Upper lobe of left lung (tissue), 6 donors: ENCODE results near the gene DYNC2H1. TPM values are rescaled to one million over a fixed set of nuclear protein-coding genes. Genes with fewer than 3 reads are reported as not detected.

ENCODE experiments used
- ATAC-seq, 2 donors: fragments of 200-7000 bp; cut with Tn5 transposase; one replicate each; pipeline ENCODE4 v1.9.1; 2022; ENCODE audit warnings: mild to moderate bottlenecking in 2 of 2, moderate library complexity in 2 of 2; ENCODE audit not compliant: low FRiP score in 2 of 2
- DNase-seq, 2 donors: peaks; one replicate each; pipeline ENCODE4 v3.0.0-alpha.2; 2019 to 2020
- H3K27ac ChIP-seq, 4 donors: fragments of 200-600 bp; sonication (generic); one replicate each; pipeline ENCODE4 v1.5.1; 2016 to 2019
- H3K27me3 ChIP-seq, 4 donors: fragments of 200-600 bp; sonication (generic); one replicate each; pipeline ENCODE4 v1.5.1; 2017 to 2019
- H3K36me3 ChIP-seq, 4 donors: fragments of 200-600 bp; sonication (generic); one replicate each; pipeline ENCODE4 v1.5.1; 2016 to 2019
- H3K4me1 ChIP-seq, 4 donors: fragments of 200-600 bp; sonication (generic); one replicate each; pipeline ENCODE4 v1.5.1; 2018 to 2019
- H3K4me3 ChIP-seq, 4 donors: fragments of 200-600 bp; sonication (generic); one replicate each; pipeline ENCODE4 v1.5.1; 2017 to 2019; ENCODE audit warnings: mild to moderate bottlenecking in 2 of 4, moderate library complexity in 1 of 4
- H3K9me3 ChIP-seq, 4 donors: fragments of 200-600 bp; sonication (generic); one replicate each; pipeline ENCODE4 v1.5.1; 2018 to 2019
- EP300 ChIP-seq, 4 donors: sonication (generic); formaldehyde crosslinking; IDR thresholded peaks; one replicate each; pipeline ENCODE4 v1.5.1; 2017; ENCODE audit warnings: antibody characterized with exemption in 4 of 4, control low read depth in 2 of 4
- POLR2A ChIP-seq, 4 donors: fragments of 450-650 bp; IDR thresholded peaks; one replicate each; pipeline ENCODE4 v1.5.1; 2016 to 2017; ENCODE audit warnings: antibody characterized with exemption in 4 of 4, mild to moderate bottlenecking in 2 of 4
- POLR2AphosphoS5 ChIP-seq, 2 donors: sonication (generic); formaldehyde crosslinking; IDR thresholded peaks; one replicate each; pipeline ENCODE4 v1.5.1; 2017; ENCODE audit warnings: antibody characterized with exemption in 2 of 2
- WGBS, 2 donors: methylation state at CpG; one replicate each; pipeline ENCODE4 v1.1.5; 2017 to 2018; 5-methylcytosine and 5-hydroxymethylcytosine counted together
- total RNA-seq, 6 donors: library from RNA; depleted of rRNA in 4 of 6; stranded (reverse); fragments of >200 nt in 4 of 6; gene quantifications; one replicate each; pipeline versions ENCODE4 v1.1.0 to v1.2.1, GENCODE V29; 2016 to 2021
- TF ChIP-seq, protein P1 (sequence below), 6 experiments: fragments of 450-650 bp in 4 of 6; fragments of 200-600 bp in 2 of 6; sonication (generic) in 2 of 6; IDR thresholded peaks; one replicate each; pipeline ENCODE4 v1.5.1; 2016 to 2019; ENCODE audit warnings: antibody characterized with exemption in 6 of 6
- donor health status: DM: no; HTN: no; CAD: no; lungs with moderate emphysema.
- donor health status: DM: no; HTN: yes; CAD: no; lungs with severe emphysema.

Gene DYNC2H1
- total RNA-seq, 6 donors from 2014 or later, result 11.1 to 62.4 (median 23.2) TPM

DNA sequence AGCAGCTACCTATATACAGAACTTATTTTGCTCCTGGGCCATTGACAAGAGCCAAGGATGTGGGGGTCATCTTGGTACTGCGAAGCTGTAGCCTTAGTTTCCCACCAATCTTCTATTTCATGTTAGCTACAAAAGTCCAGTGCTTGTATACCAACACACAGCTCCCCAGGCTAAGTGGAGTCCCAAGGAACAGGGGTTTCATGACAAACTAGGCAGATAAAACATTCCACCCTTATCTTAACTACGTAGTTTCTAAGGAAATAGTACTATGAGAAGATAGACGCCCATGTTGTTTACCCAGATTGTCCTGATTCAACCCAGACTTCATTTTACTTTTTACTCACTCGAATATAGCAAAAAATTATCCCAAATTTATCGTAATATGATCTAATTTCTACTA, 218.5 kb downstream of the DYNC2H1 start:
- DNase-seq (no peak), ATAC-seq (no peak)
- no peak overlapping the region for H3K4me3 ChIP-seq
- 81 to 85% methylated on average over 5 of the region's 5 CpGs for WGBS, 2 donors
- H3K27ac ChIP-seq, result no peak overlapping the region
- no peaks in the 10 kb centered on the region for H3K9me3 ChIP-seq
- peaks cover 0 to 8% (median 3%) of the 10 kb centered on the region in 4 donors for H3K4me1 ChIP-seq
- H3K27me3 ChIP-seq, result no peaks in the 10 kb centered on the region
- no peaks in the 10 kb centered on the region for H3K36me3 ChIP-seq
- TF ChIP-seq POLR2A (IDR thresholded peaks at IDR 0.05), result no peak
- no peak for TF ChIP-seq POLR2AphosphoS5 (IDR thresholded peaks at IDR 0.05)
- no peak for TF ChIP-seq EP300 (IDR thresholded peaks at IDR 0.05)
- TF ChIP-seq, protein P1, sequence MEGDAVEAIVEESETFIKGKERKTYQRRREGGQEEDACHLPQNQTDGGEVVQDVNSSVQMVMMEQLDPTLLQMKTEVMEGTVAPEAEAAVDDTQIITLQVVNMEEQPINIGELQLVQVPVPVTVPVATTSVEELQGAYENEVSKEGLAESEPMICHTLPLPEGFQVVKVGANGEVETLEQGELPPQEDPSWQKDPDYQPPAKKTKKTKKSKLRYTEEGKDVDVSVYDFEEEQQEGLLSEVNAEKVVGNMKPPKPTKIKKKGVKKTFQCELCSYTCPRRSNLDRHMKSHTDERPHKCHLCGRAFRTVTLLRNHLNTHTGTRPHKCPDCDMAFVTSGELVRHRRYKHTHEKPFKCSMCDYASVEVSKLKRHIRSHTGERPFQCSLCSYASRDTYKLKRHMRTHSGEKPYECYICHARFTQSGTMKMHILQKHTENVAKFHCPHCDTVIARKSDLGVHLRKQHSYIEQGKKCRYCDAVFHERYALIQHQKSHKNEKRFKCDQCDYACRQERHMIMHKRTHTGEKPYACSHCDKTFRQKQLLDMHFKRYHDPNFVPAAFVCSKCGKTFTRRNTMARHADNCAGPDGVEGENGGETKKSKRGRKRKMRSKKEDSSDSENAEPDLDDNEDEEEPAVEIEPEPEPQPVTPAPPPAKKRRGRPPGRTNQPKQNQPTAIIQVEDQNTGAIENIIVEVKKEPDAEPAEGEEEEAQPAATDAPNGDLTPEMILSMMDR (IDR thresholded peaks at IDR 0.05), result no peak

- no peaks in the 10 kb centered on the region for H3K27me3 ChIP-seq
- H3K36me3 ChIP-seq, result no peaks in the 10 kb centered on the region
- H3K9me3 ChIP-seq, result no peaks in the 10 kb centered on the region
- H3K4me3 ChIP-seq, result no peak overlapping the region
- no peak overlapping the region for H3K27ac ChIP-seq
- 72 to 78% methylated on average over 6 of the region's 6 CpGs for WGBS, 2 donors
- TF ChIP-seq EP300 (IDR thresholded peaks at IDR 0.05), result no peak
- no peak for TF ChIP-seq POLR2A (IDR thresholded peaks at IDR 0.05)
- TF ChIP-seq POLR2AphosphoS5 (IDR thresholded peaks at IDR 0.05), result no peak
- TF ChIP-seq, protein P1 (IDR thresholded peaks at IDR 0.05), result no peak
- no peaks in the 10 kb centered on the region for H3K4me1 ChIP-seq
- DNase-seq, result no peak
- ATAC-seq, result no peak
These were observed 223.2 kb downstream of the DYNC2H1 start for GRCh38 chr11:103332409-103332808.

DNA sequence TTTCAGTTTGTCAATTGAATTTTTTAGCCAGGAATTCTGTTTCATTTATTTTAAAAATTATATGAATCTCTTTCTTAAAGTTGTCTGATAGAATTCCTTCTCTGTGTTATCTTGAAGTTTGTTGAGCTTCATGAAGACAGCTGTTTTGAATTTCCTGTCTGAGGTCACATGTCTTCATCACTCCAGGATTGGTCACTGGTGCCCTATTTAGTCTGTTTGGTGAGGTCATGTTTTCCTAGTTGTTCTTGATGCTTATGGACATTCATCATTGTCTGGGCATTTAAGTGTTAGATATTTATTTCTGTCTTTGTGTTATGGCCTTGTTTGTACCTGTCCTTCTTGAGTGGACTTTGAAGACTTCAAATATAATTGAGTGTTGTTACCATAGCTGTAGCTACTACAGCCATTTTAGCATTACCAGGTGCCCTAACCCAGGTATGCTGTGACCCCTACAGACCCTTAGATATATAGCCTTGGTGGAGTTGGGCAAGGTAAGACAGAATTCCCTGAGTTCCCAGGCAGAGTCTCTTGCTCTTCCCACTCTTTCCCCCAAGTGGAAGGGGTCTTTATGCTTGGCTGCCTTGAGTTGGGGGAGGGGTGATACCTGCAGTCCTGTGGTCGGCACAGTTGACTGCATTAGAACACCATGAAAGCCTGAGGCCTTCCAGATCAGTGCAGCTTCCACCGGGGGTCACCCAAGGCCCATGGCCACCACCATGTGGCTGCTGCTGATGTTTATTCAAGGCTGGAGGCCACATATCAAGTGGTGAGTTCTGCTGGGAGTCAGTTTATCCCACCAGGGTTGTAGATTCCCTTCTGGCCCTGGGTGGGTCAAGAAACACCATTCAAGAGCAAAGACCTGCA, 229.6 kb downstream of the DYNC2H1 start:
- Histone ChIP-seq H3K27ac (no peak overlapping the region), H3K4me3 (no peak overlapping the region), H3K27me3 (no peaks in the 10 kb centered on the region), H3K4me1 (no peaks in the 10 kb centered on the region), H3K9me3 (no peaks in the 10 kb centered on the region), H3K36me3 (no peaks in the 10 kb centered on the region)
- TF ChIP-seq POLR2AphosphoS5 (IDR thresholded peaks at IDR 0.05), result no peak
- WGBS, 2 donors, result 79 to 92% methylated on average over 2 of the region's 2 CpGs
- ATAC-seq (no peak), DNase-seq (no peak)

DNA sequence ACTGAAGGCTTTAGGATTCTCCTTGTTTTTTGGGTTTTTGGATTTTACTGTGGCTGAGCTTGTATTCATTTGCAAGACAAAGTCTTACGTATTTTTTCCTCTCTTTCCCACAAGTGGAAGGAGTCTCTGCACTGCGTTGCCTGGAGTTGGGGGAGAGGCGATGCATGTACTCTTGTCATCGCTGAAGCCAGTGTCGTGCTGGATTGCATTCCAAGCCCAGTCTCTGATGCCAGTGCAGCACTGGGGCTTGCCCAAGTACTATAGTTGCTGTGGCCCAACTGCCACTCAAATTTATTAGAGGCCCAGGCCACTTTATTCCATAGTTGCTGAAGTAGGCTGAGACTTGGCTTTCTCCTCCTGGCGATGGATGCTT, 230.2 kb downstream of the DYNC2H1 start:
- Histone ChIP-seq H3K9me3 (no peaks in the 10 kb centered on the region), H3K4me3 (no peak overlapping the region), H3K27me3 (no peaks in the 10 kb centered on the region), H3K27ac (no peak overlapping the region), H3K36me3 (no peaks in the 10 kb centered on the region), H3K4me1 (no peaks in the 10 kb centered on the region)
- WGBS, 2 donors, result 87 to 98% methylated on average over 5 to 6 of the region's 6 CpGs
- ATAC-seq, result no peak
- no peak for TF ChIP-seq EP300 (IDR thresholded peaks at IDR 0.05)
- TF ChIP-seq, protein P1 (IDR thresholded peaks at IDR 0.05), result no peak
- no peak for TF ChIP-seq POLR2A (IDR thresholded peaks at IDR 0.05)
- no peak for TF ChIP-seq POLR2AphosphoS5 (IDR thresholded peaks at IDR 0.05)
- no peak for DNase-seq

DNA sequence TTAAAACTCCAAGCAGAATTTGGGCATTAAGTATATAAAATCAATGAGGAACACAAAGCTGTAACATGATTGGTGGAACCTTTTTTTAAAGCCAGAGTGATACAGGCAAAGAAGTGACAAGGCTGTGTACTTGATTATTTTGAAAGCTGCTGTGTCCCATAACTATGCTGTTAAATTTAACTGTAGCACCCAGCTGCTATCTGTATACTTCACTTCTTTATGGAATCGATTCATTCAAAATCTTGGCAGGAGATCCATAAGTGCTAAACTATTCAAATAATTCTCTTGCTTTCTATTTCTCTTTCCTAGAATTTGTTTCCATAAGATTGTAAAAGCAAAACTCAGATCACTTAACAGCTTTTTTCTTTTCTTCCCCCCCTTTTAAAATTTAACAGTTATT, 231.7 kb downstream of the DYNC2H1 start:
- H3K27ac ChIP-seq, result no peak overlapping the region
- 35 to 38% methylated on average over 1 of the region's 1 CpG for WGBS, 2 donors
- DNase-seq (no peak), ATAC-seq (no peak)
- H3K27me3 ChIP-seq, result no peaks in the 10 kb centered on the region
- H3K36me3 ChIP-seq, result no peaks in the 10 kb centered on the region
- H3K4me1 ChIP-seq, result no peaks in the 10 kb centered on the region
- H3K4me3 ChIP-seq, result no peak overlapping the region
- no peak for TF ChIP-seq POLR2AphosphoS5 (IDR thresholded peaks at IDR 0.05)
- TF ChIP-seq, protein P1 (IDR thresholded peaks at IDR 0.05), result no peak
- TF ChIP-seq EP300 (IDR thresholded peaks at IDR 0.05), result no peak
- no peak for TF ChIP-seq POLR2A (IDR thresholded peaks at IDR 0.05)
- H3K9me3 ChIP-seq, result no peaks in the 10 kb centered on the region
